ENCODE results near the gene STIM2.

The STIM2 gene

DNA sequence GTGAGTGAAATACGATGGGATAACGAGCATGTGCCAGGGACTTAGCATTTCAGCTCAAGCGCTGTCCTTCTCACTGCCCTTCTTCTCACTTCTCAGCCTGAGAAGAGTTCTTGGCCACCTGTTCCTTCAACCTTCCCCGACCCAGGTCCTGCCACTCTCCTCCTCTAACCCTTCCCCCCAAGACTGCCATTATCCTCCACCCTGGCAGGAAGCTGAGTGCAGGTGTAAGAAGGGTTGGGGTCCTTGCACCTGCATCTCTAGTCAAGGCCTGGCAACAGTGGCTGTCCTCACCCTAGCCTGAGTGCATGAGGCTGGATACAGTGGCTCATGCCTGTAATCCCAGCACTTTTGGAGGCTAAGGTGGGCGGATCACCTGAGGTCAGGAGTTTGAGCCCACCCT lies 19.9 kb upstream of the STIM2 start:
- Histone ChIP-seq H2AFZ (ENCODE audit: low read depth, low read length) (no peak overlapping the region), H4K20me1 (ENCODE audit: insufficient read depth, low read length) (no peaks in the 10 kb centered on the region), H3K27ac (ENCODE audit: low read length) (no peak overlapping the region), H3K27me3 (ENCODE audit: insufficient read depth, low read length, poor library complexity) (no peaks in the 10 kb centered on the region), H3K9me3 (ENCODE audit: insufficient read depth, low read length, severe bottlenecking) (no peaks in the 10 kb centered on the region), H3K79me2 (ENCODE audit: insufficient read depth, low read length) (no peaks in the 10 kb centered on the region), H3K4me2 (ENCODE audit: insufficient read depth, low read length) (no peak overlapping the region), H3K9ac (ENCODE audit: low read depth, low read length) (no peak overlapping the region), H3K4me3 (ENCODE audit: low read depth in 1 of 2, low read length in 2 of 2) (no peak overlapping the region), H3K36me3 (ENCODE audit: insufficient read depth, low read length) (no peaks in the 10 kb centered on the region), H3K4me1 (ENCODE audit: insufficient read depth, low read length) (no peaks in the 10 kb centered on the region)
- DNase-seq (no peak), ATAC-seq (ENCODE audit: insufficient read depth, low read depth) (0 out of 3 replicates have a peak, but pooled peaks have one; percentile 22)
- TF ChIP-seq, protein P1, sequence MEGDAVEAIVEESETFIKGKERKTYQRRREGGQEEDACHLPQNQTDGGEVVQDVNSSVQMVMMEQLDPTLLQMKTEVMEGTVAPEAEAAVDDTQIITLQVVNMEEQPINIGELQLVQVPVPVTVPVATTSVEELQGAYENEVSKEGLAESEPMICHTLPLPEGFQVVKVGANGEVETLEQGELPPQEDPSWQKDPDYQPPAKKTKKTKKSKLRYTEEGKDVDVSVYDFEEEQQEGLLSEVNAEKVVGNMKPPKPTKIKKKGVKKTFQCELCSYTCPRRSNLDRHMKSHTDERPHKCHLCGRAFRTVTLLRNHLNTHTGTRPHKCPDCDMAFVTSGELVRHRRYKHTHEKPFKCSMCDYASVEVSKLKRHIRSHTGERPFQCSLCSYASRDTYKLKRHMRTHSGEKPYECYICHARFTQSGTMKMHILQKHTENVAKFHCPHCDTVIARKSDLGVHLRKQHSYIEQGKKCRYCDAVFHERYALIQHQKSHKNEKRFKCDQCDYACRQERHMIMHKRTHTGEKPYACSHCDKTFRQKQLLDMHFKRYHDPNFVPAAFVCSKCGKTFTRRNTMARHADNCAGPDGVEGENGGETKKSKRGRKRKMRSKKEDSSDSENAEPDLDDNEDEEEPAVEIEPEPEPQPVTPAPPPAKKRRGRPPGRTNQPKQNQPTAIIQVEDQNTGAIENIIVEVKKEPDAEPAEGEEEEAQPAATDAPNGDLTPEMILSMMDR (IDR thresholded peaks at IDR 0.05; ENCODE audit: borderline replicate concordance, extremely low read depth, low read length, poor library complexity, severe bottlenecking): no peak
- no peak for TF ChIP-seq EZH2 (IDR thresholded peaks at IDR 0.05; ENCODE audit: borderline replicate concordance, low read depth, low read length, severe bottlenecking)

DNA sequence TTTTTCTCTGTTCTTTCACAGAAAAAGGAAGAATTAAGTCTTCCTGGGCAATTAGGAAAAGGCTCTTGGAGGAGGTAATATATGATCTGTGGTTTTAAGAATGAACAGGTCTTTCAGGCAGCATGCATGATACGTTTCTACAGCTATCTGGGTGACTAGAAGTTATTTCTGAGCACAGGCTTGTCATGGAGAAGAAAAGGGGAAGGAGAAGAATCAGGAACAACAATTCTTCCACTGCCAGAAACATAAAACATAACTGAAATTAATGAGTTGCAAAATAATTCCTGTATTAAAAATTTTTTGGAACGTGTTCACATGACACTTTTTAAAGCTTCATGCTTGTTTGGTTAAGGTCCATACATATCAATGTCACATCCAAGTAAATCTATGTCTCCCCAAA lies 17.7 kb upstream of the STIM2 start:
- no peak overlapping the region for H2AFZ ChIP-seq (ENCODE audit: low read depth, low read length)
- H3K4me1 ChIP-seq (ENCODE audit: insufficient read depth, low read length): no peaks in the 10 kb centered on the region
- no peaks in the 10 kb centered on the region for H3K79me2 ChIP-seq (ENCODE audit: insufficient read depth, low read length)
- no peak for DNase-seq
- no peak overlapping the region for H3K4me3 ChIP-seq (ENCODE audit: low read depth in 1 of 2, low read length in 2 of 2)
- ATAC-seq (ENCODE audit: insufficient read depth, low read depth): no peak
- no peaks in the 10 kb centered on the region for H3K36me3 ChIP-seq (ENCODE audit: insufficient read depth, low read length)
- TF ChIP-seq, protein P1 (IDR thresholded peaks at IDR 0.05; ENCODE audit: borderline replicate concordance, extremely low read depth, low read length, poor library complexity, severe bottlenecking): no peak
- TF ChIP-seq EZH2 (IDR thresholded peaks at IDR 0.05; ENCODE audit: borderline replicate concordance, low read depth, low read length, severe bottlenecking): no peak
- no peaks in the 10 kb centered on the region for H4K20me1 ChIP-seq (ENCODE audit: insufficient read depth, low read length)
- H3K27ac ChIP-seq (ENCODE audit: low read length): no peak overlapping the region
- H3K9ac ChIP-seq (ENCODE audit: low read depth, low read length): no peak overlapping the region
- H3K27me3 ChIP-seq (ENCODE audit: insufficient read depth, low read length, poor library complexity): no peaks in the 10 kb centered on the region
- H3K4me2 ChIP-seq (ENCODE audit: insufficient read depth, low read length): no peak overlapping the region
- no peaks in the 10 kb centered on the region for H3K9me3 ChIP-seq (ENCODE audit: insufficient read depth, low read length, severe bottlenecking)

DNA sequence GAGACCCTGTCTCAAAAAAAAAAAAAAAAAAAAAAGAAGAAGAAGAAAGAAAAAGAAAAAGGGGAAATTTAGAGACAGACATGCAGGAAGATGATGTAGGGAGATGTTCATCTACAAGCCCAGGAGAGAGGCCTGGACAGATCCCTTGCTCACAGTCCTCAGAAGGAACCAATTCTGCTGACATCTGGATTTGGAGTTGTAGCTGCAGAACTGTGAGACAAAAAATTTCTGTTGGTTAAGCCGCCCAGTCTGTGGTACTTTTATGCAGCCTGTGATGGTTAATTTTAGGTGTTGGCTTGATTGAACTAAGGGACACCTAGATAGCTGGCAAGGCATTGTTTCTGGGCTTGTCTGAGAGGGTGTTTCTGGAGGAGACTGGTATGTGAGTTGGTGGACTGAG lies 10.1 kb upstream of the STIM2 start:
- no peak for TF ChIP-seq EZH2 (IDR thresholded peaks at IDR 0.05; ENCODE audit: borderline replicate concordance, low read depth, low read length, severe bottlenecking)
- TF ChIP-seq, protein P1 (IDR thresholded peaks at IDR 0.05; ENCODE audit: borderline replicate concordance, extremely low read depth, low read length, poor library complexity, severe bottlenecking): no peak
- H2AFZ ChIP-seq (ENCODE audit: low read depth, low read length): no peak overlapping the region
- H3K4me3 ChIP-seq (ENCODE audit: low read depth in 1 of 2, low read length in 2 of 2): no peak overlapping the region
- H3K4me2 ChIP-seq (ENCODE audit: insufficient read depth, low read length): no peak overlapping the region
- H3K79me2 ChIP-seq (ENCODE audit: insufficient read depth, low read length): no peaks in the 10 kb centered on the region
- no peaks in the 10 kb centered on the region for H3K27me3 ChIP-seq (ENCODE audit: insufficient read depth, low read length, poor library complexity)
- H3K9me3 ChIP-seq (ENCODE audit: insufficient read depth, low read length, severe bottlenecking): no peaks in the 10 kb centered on the region
- no peaks in the 10 kb centered on the region for H3K4me1 ChIP-seq (ENCODE audit: insufficient read depth, low read length)
- no peak overlapping the region for H3K27ac ChIP-seq (ENCODE audit: low read length)
- no peak overlapping the region for H3K9ac ChIP-seq (ENCODE audit: low read depth, low read length)
- ATAC-seq (ENCODE audit: insufficient read depth, low read depth): no peak
- no peaks in the 10 kb centered on the region for H4K20me1 ChIP-seq (ENCODE audit: insufficient read depth, low read length)
- H3K36me3 ChIP-seq (ENCODE audit: insufficient read depth, low read length): no peaks in the 10 kb centered on the region
- no peak for DNase-seq

DNA sequence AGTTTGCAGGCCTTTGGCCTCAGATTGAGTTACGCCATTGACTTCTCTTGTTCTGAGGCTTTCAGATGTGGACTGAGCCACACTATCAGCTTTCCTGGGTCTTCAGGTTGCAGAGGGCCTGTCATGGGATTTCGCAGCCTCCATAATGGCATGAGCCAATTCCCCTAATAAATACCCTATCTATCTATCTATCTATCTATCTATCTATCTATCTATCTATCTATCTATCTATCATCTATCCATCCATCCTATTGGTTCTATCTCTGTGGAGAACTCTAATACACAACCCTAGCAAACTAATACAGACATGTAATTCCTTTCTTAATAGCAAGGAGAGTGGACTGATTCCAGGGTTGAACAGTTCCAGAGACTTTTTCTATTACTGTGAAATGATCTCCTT lies 9.5 kb upstream of the STIM2 start:
- H3K4me2 ChIP-seq (ENCODE audit: insufficient read depth, low read length): no peak overlapping the region
- H3K79me2 ChIP-seq (ENCODE audit: insufficient read depth, low read length): no peaks in the 10 kb centered on the region
- TF ChIP-seq EZH2 (IDR thresholded peaks at IDR 0.05; ENCODE audit: borderline replicate concordance, low read depth, low read length, severe bottlenecking): no peak
- TF ChIP-seq, protein P1 (IDR thresholded peaks at IDR 0.05; ENCODE audit: borderline replicate concordance, extremely low read depth, low read length, poor library complexity, severe bottlenecking): no peak
- H3K27ac ChIP-seq (ENCODE audit: low read length): no peak overlapping the region
- no peak for ATAC-seq (ENCODE audit: insufficient read depth, low read depth)
- no peak overlapping the region for H3K9ac ChIP-seq (ENCODE audit: low read depth, low read length)
- no peaks in the 10 kb centered on the region for H3K36me3 ChIP-seq (ENCODE audit: insufficient read depth, low read length)
- no peaks in the 10 kb centered on the region for H3K4me1 ChIP-seq (ENCODE audit: insufficient read depth, low read length)
- H4K20me1 ChIP-seq (ENCODE audit: insufficient read depth, low read length): no peaks in the 10 kb centered on the region
- no peak for DNase-seq
- no peaks in the 10 kb centered on the region for H3K27me3 ChIP-seq (ENCODE audit: insufficient read depth, low read length, poor library complexity)
- H3K4me3 ChIP-seq (ENCODE audit: low read depth in 1 of 2, low read length in 2 of 2): no peak overlapping the region
- no peak overlapping the region for H2AFZ ChIP-seq (ENCODE audit: low read depth, low read length)
- no peaks in the 10 kb centered on the region for H3K9me3 ChIP-seq (ENCODE audit: insufficient read depth, low read length, severe bottlenecking)

All from DND-41 (cell line).